HepG2 (cell line): Measurements from ENCODE around the gene LSS. TPM values are rescaled to one million over a fixed set of nuclear protein-coding genes. Genes with fewer than 3 reads are reported as not detected.

ENCODE experiments used
- ATF1 ChIP-seq: IDR thresholded peaks from 2 replicates; pipeline ENCODE4 v1.6.1; 2016; ENCODE audit warnings: mild to moderate bottlenecking, control low read depth
- CEBPB ChIP-seq: IDR thresholded peaks from 2 replicates; pipeline ENCODE4 v1.6.1; 2011; ENCODE audit warnings: low read depth, low read length, improper control_type of control experiment, borderline replicate concordance
- FOSL2 ChIP-seq: sonication (generic); formaldehyde crosslinking; IDR thresholded peaks from 2 replicates; pipeline ENCODE4 v1.4.0; 2020; ENCODE audit warnings: missing genetic modification reagents
- GABPB1 ChIP-seq: IDR thresholded peaks from 2 replicates; pipeline ENCODE4 v1.6.1; 2016; ENCODE audit warnings: mild to moderate bottlenecking, missing genetic modification reagents, moderate library complexity, missing compliant biosample characterization
- GZF1 ChIP-seq: sonication (generic); formaldehyde crosslinking; IDR thresholded peaks from 2 replicates; pipeline ENCODE4 v1.5.1; 2020; ENCODE audit warnings: mild to moderate bottlenecking, missing genetic modification reagents
- KDM5B ChIP-seq: sonication (generic); formaldehyde crosslinking; IDR thresholded peaks from 2 replicates; pipeline ENCODE4 v1.4.0; 2020; ENCODE audit warnings: missing genetic modification reagents, mild to moderate bottlenecking, borderline replicate concordance
- KLF13 ChIP-seq: sonication (generic); formaldehyde crosslinking; IDR thresholded peaks from 2 replicates; pipeline ENCODE4 v1.4.0; 2020; ENCODE audit warnings: mild to moderate bottlenecking, missing genetic modification reagents
- MTA3 ChIP-seq: sonication (generic); formaldehyde crosslinking; IDR thresholded peaks from 2 replicates; pipeline ENCODE4 v1.4.0; 2020; ENCODE audit warnings: missing genetic modification reagents
- MTF1 ChIP-seq: sonication (generic); formaldehyde crosslinking; IDR thresholded peaks from 2 replicates; pipeline ENCODE4 v1.5.0; 2020; ENCODE audit warnings: missing genetic modification reagents
- MXI1 ChIP-seq: IDR thresholded peaks from 3 replicates; pipeline ENCODE4 v1.6.1; 2012; ENCODE audit warnings: low read depth, low read length, inconsistent platforms, borderline replicate concordance
- NFYB ChIP-seq: sonication (generic); formaldehyde crosslinking; IDR thresholded peaks from 2 replicates; pipeline ENCODE4 v1.4.0; 2020; ENCODE audit warnings: missing genetic modification reagents
- NFYC ChIP-seq: IDR thresholded peaks from 2 replicates; pipeline ENCODE4 v1.6.1; 2016; ENCODE audit warnings: missing genetic modification reagents, missing compliant biosample characterization
- SMC3 ChIP-seq: IDR thresholded peaks from 2 replicates; pipeline ENCODE4 v1.6.1; 2011; ENCODE audit warnings: low read length, improper control_type of control experiment
- TCF7L2 ChIP-seq: IDR thresholded peaks from 2 replicates; pipeline ENCODE4 v1.6.1; 2011; ENCODE audit warnings: mild to moderate bottlenecking, low read depth, low read length, moderate library complexity
- ZNF777 ChIP-seq: sonication (generic); formaldehyde crosslinking; IDR thresholded peaks from 2 replicates; pipeline ENCODE4 v1.4.0; 2020; ENCODE audit warnings: missing genetic modification reagents
- polyA plus RNA-seq, 8 experiments: library from polyadenylated mRNA; depleted of rRNA in 3 of 8; stranded (reverse) in 7 of 8; unstranded in 1 of 8; fragments of >200 nt; fragmentation: Illumina TruSeq in 4 of 8; extraction: Trizol in 4 of 8; gene quantifications; 2 replicates each; pipeline versions ENCODE4 v1.2.1 to v1.2.3, GENCODE V29; 2011 to 2016; ENCODE audit warnings: low read depth in 4 of 8, missing spikeins in 1 of 8, mixed read lengths in 1 of 8; ENCODE audit not compliant: insufficient read depth in 1 of 8
- total RNA-seq, 5 experiments: library from RNA; depleted of rRNA; stranded (reverse); fragments of >200 nt; fragmentation: Illumina TruSeq; extraction: Trizol; gene quantifications; 2 replicates each; pipeline ENCODE4 v1.2.3, GENCODE V29; 2016; ENCODE audit warnings: low read depth in 1 of 5
- TF ChIP-seq, protein P1 (sequence below): IDR thresholded peaks from 2 replicates; pipeline ENCODE4 v1.6.1; 2012; ENCODE audit warnings: low read length, improper control_type of control experiment
- TF ChIP-seq, protein P2 (sequence below): sonication (generic); formaldehyde crosslinking; IDR thresholded peaks from 2 replicates; pipeline ENCODE4 v1.4.0; 2020; ENCODE audit warnings: low read depth, mild to moderate bottlenecking, missing genetic modification reagents
- TF ChIP-seq, protein P3 (sequence below): sonication (generic); formaldehyde crosslinking; IDR thresholded peaks from 2 replicates; pipeline ENCODE4 v1.4.0; 2020; ENCODE audit warnings: missing genetic modification reagents
- TF ChIP-seq, protein P4 (sequence below): sonication (generic); formaldehyde crosslinking; IDR thresholded peaks from 2 replicates; pipeline ENCODE4 v1.8.1; 2023; ENCODE audit warnings: mild to moderate bottlenecking, missing genetic modification reagents
- TF ChIP-seq, protein P5 (sequence below): sonication (generic); formaldehyde crosslinking; IDR thresholded peaks from 2 replicates; pipeline ENCODE4 v1.8.1; 2023; ENCODE audit warnings: missing genetic modification reagents, inconsistent platforms, borderline replicate concordance

Gene LSS
- total and polyA plus RNA-seq, 2 of the 13 experiments (the other 11 are each of a cell fraction or from before 2014, with no cell fraction given), result 72.6 to 113 TPM

DNA sequence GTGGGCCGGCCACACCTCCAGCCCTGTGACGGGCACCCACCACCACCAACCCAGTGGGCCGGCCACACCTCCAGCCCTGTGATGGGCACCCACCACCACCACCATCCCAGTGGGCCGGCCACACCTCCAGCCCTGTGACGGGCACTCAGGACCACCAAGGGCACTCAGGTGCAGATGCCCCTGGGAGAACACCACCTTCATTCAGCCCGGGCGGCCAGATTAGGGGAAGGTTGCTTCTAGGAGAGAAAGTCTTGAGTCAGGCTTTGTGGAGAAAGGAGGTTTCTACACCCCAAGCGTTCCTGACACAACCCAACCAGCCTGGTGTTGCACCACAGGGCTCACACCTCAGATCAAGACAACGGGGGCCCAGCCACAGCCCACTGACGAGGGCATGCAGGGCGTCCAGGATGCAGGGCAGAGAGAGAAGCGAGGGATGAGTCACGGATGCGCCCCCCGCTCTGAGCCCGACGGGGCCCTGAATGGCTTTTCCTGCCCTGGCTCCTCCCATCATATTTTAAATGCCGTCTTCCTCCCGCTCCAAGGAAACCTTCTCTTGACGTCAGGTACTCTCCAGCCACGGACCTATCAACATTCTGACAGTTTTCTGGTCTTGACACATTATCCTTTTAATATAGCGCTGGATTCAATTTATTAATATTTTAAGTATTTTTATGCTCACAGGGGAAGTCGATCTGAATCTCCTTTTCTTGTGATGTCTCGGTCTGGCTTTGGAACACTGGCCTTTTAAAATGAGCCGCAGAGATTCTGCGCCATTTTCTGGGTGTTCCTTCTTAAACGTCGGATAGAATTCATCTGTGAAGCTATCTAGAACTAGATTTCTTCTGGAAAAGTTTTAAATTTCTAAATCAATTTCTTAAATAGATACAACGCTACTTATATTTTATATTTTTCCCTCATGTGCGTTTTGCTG lies 43.7 kb downstream of the LSS start (continued):
- TF ChIP-seq, protein P1, sequence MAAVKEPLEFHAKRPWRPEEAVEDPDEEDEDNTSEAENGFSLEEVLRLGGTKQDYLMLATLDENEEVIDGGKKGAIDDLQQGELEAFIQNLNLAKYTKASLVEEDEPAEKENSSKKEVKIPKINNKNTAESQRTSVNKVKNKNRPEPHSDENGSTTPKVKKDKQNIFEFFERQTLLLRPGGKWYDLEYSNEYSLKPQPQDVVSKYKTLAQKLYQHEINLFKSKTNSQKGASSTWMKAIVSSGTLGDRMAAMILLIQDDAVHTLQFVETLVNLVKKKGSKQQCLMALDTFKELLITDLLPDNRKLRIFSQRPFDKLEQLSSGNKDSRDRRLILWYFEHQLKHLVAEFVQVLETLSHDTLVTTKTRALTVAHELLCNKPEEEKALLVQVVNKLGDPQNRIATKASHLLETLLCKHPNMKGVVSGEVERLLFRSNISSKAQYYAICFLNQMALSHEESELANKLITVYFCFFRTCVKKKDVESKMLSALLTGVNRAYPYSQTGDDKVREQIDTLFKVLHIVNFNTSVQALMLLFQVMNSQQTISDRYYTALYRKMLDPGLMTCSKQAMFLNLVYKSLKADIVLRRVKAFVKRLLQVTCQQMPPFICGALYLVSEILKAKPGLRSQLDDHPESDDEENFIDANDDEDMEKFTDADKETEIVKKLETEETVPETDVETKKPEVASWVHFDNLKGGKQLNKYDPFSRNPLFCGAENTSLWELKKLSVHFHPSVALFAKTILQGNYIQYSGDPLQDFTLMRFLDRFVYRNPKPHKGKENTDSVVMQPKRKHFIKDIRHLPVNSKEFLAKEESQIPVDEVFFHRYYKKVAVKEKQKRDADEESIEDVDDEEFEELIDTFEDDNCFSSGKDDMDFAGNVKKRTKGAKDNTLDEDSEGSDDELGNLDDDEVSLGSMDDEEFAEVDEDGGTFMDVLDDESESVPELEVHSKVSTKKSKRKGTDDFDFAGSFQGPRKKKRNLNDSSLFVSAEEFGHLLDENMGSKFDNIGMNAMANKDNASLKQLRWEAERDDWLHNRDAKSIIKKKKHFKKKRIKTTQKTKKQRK, result peak; percentile 62; the same call in 1 of the 2 replicates
- TF ChIP-seq SMC3, result no peak
- TF ChIP-seq MXI1, result 0 out of 3 replicates have a peak, but pooled peaks have one; percentile 31
- TF ChIP-seq ZNF777 (CRISPR knock-in tag), result 0 out of 2 replicates have a peak, but pooled peaks have one; percentile 25
- TF ChIP-seq KDM5B (CRISPR knock-in tag), result 0 out of 2 replicates have a peak, but pooled peaks have one; percentile 17
- TF ChIP-seq, protein P2, sequence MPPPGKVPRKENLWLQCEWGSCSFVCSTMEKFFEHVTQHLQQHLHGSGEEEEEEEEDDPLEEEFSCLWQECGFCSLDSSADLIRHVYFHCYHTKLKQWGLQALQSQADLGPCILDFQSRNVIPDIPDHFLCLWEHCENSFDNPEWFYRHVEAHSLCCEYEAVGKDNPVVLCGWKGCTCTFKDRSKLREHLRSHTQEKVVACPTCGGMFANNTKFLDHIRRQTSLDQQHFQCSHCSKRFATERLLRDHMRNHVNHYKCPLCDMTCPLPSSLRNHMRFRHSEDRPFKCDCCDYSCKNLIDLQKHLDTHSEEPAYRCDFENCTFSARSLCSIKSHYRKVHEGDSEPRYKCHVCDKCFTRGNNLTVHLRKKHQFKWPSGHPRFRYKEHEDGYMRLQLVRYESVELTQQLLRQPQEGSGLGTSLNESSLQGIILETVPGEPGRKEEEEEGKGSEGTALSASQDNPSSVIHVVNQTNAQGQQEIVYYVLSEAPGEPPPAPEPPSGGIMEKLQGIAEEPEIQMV (CRISPR knock-in tag), result no peak
- no peak for TF ChIP-seq GZF1 (CRISPR knock-in tag)
- peak; percentile 89 for TF ChIP-seq NFYB (CRISPR knock-in tag)
- peak; percentile 60; the same call in 1 of the 2 replicates for TF ChIP-seq ATF1 (CRISPR knock-in tag)
- TF ChIP-seq, protein P3, sequence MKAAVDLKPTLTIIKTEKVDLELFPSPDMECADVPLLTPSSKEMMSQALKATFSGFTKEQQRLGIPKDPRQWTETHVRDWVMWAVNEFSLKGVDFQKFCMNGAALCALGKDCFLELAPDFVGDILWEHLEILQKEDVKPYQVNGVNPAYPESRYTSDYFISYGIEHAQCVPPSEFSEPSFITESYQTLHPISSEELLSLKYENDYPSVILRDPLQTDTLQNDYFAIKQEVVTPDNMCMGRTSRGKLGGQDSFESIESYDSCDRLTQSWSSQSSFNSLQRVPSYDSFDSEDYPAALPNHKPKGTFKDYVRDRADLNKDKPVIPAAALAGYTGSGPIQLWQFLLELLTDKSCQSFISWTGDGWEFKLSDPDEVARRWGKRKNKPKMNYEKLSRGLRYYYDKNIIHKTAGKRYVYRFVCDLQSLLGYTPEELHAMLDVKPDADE, result no peak
- TF ChIP-seq CEBPB, result peak; percentile 64
- peak; percentile 29 for TF ChIP-seq FOSL2 (CRISPR knock-in tag)
- no peak for TF ChIP-seq TCF7L2
- TF ChIP-seq, protein P4, sequence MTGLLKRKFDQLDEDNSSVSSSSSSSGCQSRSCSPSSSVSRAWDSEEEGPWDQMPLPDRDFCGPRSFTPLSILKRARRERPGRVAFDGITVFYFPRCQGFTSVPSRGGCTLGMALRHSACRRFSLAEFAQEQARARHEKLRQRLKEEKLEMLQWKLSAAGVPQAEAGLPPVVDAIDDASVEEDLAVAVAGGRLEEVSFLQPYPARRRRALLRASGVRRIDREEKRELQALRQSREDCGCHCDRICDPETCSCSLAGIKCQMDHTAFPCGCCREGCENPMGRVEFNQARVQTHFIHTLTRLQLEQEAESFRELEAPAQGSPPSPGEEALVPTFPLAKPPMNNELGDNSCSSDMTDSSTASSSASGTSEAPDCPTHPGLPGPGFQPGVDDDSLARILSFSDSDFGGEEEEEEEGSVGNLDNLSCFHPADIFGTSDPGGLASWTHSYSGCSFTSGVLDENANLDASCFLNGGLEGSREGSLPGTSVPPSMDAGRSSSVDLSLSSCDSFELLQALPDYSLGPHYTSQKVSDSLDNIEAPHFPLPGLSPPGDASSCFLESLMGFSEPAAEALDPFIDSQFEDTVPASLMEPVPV (CRISPR knock-in tag), result 0 out of 2 replicates have a peak, but pooled peaks have one; percentile 45
- TF ChIP-seq KLF13 (CRISPR knock-in tag), result no peak
- no peak for TF ChIP-seq MTF1
- peak; percentile 94 for TF ChIP-seq NFYC (CRISPR knock-in tag)
- TF ChIP-seq, protein P5, sequence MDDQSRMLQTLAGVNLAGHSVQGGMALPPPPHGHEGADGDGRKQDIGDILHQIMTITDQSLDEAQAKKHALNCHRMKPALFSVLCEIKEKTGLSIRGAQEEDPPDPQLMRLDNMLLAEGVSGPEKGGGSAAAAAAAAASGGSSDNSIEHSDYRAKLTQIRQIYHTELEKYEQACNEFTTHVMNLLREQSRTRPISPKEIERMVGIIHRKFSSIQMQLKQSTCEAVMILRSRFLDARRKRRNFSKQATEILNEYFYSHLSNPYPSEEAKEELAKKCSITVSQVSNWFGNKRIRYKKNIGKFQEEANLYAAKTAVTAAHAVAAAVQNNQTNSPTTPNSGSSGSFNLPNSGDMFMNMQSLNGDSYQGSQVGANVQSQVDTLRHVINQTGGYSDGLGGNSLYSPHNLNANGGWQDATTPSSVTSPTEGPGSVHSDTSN (CRISPR knock-in tag), result peak; percentile 86; the same call in 1 of the 2 replicates
- peak; percentile 24; the same call in 1 of the 2 replicates for TF ChIP-seq GABPB1
- no peak for TF ChIP-seq MTA3 (CRISPR knock-in tag)
